NT2/D1 (cell line): ENCODE data around the gene TNS1.
A peak's percentile ranks its signal among the peaks of the same experiment; 100 is the strongest.

Source experiments
- DNase-seq: peaks from one replicate; pipeline ENCODE4 v3.0.0-alpha.2; 2011; ENCODE audit warnings: low read depth, low spot score
- H3K27me3 ChIP-seq: 2 replicates; pipeline ENCODE4 v1.6.0; 2011; ENCODE audit warnings: mild to moderate bottlenecking; ENCODE audit not compliant: insufficient read length, insufficient read depth
- H3K36me3 ChIP-seq: 2 replicates; pipeline ENCODE4 v1.6.1; 2011; ENCODE audit warnings: mild to moderate bottlenecking, low read length, mixed read lengths; ENCODE audit not compliant: insufficient read depth, insufficient read length
- H3K4me1 ChIP-seq: 2 replicates; pipeline ENCODE4 v1.5.1; 2011; ENCODE audit not compliant: insufficient read depth, insufficient read length
- H3K4me3 ChIP-seq: 2 replicates; pipeline ENCODE4 v1.5.1; 2011; ENCODE audit warnings: low read depth; ENCODE audit not compliant: insufficient read length
- H3K9ac ChIP-seq: 2 replicates; pipeline ENCODE4 v1.6.0; 2011; ENCODE audit warnings: low read depth; ENCODE audit not compliant: insufficient read length
- H3K9me3 ChIP-seq: 2 replicates; pipeline ENCODE4 v1.5.1; 2011; ENCODE audit warnings: mild to moderate bottlenecking, low read length; ENCODE audit not compliant: insufficient read depth
- SUZ12 ChIP-seq: IDR thresholded peaks from 2 replicates; pipeline ENCODE4 v1.6.1; 2011; ENCODE audit not compliant: insufficient read length, insufficient read depth; ENCODE audit errors: extremely low read depth
- YY1 ChIP-seq: IDR thresholded peaks from 2 replicates; pipeline ENCODE4 v1.6.1; 2011; ENCODE audit not compliant: insufficient read length, insufficient read depth
- ZNF274 ChIP-seq: IDR thresholded peaks from 2 replicates; pipeline ENCODE4 v1.6.1; 2011; ENCODE audit warnings: mild to moderate bottlenecking, low read depth, low read length

TNS1 gene

GRCh38 chr2:217981084-217981730, 21.6 kb downstream of the TNS1 start:
- Histone ChIP-seq H3K9me3 (no peaks in the 10 kb centered on the region), H3K9ac (no peak overlapping the region), H3K36me3 (peaks cover 21% of the 10 kb centered on the region), H3K4me3 (no peak overlapping the region), H3K27me3 (peaks cover 20% of the 10 kb centered on the region), H3K4me1 (peaks cover 12% of the 10 kb centered on the region)
- no peak for DNase-seq
- TF ChIP-seq YY1: no peak

DNA sequence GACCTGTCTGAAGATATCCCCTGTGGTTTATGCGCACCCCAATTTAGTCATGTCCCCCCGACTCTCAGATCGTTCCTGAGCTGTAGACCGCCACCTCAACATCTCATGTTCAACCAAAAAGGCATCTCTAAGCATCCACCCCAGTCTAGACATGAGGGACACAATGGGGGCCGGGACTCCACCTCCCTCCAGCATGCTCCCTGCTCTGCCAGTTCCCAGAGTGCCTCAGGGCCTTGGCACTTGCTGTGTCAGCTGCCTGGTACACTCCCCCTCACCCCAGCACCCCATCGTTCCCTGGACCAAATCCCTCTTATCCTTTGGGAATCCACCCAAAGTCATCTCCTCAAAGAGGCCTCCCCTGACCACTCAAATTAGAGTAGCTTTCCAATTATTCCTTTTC, 22.2 kb downstream of the TNS1 start:
- peaks cover 20% of the 10 kb centered on the region for H3K27me3 ChIP-seq
- no peaks in the 10 kb centered on the region for H3K9me3 ChIP-seq
- H3K4me3 ChIP-seq: no peak overlapping the region
- peaks cover 22% of the 10 kb centered on the region for H3K36me3 ChIP-seq
- no peak overlapping the region for H3K9ac ChIP-seq
- H3K4me1 ChIP-seq: peaks cover 12% of the 10 kb centered on the region
- TF ChIP-seq SUZ12 (no peak), ZNF274 (no peak), YY1 (no peak)
- no peak for DNase-seq

DNA sequence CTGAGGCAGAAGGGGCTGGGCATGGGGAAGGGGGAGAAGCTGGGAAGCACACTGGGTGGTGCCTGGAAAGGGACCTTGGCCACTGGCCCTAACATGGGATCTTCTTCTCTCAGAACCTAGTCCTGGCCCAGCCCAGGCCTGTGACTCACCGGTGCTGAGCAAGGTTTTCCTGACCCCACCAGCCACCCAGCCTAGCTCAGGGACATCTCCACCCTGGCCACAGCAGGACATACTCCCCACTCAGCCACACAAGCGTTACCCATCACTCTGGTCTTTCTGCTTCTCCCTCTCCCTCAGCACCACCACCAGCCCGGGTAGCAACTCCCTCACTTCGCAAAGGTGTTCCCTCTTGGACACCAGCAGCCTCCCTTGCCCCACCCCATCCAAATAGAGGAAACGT, 22.8 kb downstream of the TNS1 start:
- Histone ChIP-seq H3K9me3 (no peaks in the 10 kb centered on the region), H3K4me3 (no peak overlapping the region), H3K4me1 (peaks cover 12% of the 10 kb centered on the region), H3K27me3 (peaks cover 20% of the 10 kb centered on the region), H3K9ac (no peak overlapping the region), H3K36me3 (peaks cover 26% of the 10 kb centered on the region)
- TF ChIP-seq SUZ12 (no peak), ZNF274 (no peak)
- no peak for DNase-seq

GRCh38 chr2:217979151-217979811, 23.5 kb downstream of the TNS1 start:
- TF ChIP-seq YY1 (no peak), SUZ12 (no peak), ZNF274 (no peak)
- Histone ChIP-seq H3K36me3 (peaks cover 26% of the 10 kb centered on the region), H3K27me3 (peaks cover 20% of the 10 kb centered on the region), H3K4me1 (peaks cover 12% of the 10 kb centered on the region), H3K9ac (peak overlapping the region; percentile 78), H3K4me3 (peak overlapping the region; percentile 47), H3K9me3 (no peaks in the 10 kb centered on the region)
- no peak for DNase-seq

DNA sequence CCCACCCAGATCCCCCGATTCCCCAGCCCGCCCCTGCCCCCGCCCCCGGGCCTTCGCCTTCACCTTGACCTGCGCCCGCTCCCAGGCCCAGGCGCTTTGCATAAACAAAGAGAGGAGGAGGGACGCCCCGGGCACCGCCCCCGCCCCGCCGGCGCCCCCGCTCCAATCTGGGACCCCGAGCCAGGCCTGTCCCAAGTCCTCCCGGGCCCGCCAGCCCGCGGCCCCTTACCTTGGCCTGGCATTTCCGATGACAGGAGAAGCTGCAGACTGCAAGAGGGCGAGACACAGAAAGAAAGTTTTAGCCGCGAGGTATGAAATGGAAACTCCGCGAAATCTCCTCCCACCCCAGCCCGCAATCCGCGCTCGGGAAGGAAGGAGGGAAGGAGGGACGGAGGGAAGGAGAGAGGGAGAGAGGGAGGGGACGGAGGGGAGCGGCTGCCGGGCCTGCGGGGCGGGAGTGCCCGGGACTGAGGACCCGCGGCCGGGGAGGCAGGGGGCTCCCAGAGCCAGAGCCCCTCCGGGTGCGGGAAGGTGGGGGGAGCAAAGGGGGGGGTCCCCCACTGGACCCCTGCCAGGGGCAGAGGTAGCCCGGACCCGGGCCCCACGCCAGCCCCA, 24.2 kb downstream of the TNS1 start:
- no peak for DNase-seq
- H3K36me3 ChIP-seq: peaks cover 26% of the 10 kb centered on the region
- peaks cover 12% of the 10 kb centered on the region for H3K4me1 ChIP-seq
- no peaks in the 10 kb centered on the region for H3K9me3 ChIP-seq
- no peak for TF ChIP-seq ZNF274
- no peak for TF ChIP-seq SUZ12
- no peak for TF ChIP-seq YY1
- H3K27me3 ChIP-seq: peaks cover 20% of the 10 kb centered on the region
- H3K9ac ChIP-seq: peak overlapping the region; percentile 78
- H3K4me3 ChIP-seq: peak overlapping the region; percentile 47

- DNase-seq: no peak
- peaks cover 20% of the 10 kb centered on the region for H3K27me3 ChIP-seq
- H3K9me3 ChIP-seq: no peaks in the 10 kb centered on the region
- H3K4me3 ChIP-seq: peak overlapping the region; percentile 19
- peaks cover 26% of the 10 kb centered on the region for H3K36me3 ChIP-seq
- H3K9ac ChIP-seq: peak overlapping the region; percentile 3
- TF ChIP-seq ZNF274: no peak
- TF ChIP-seq SUZ12: no peak
- no peak for TF ChIP-seq YY1
- H3K4me1 ChIP-seq: peaks cover 12% of the 10 kb centered on the region
Observed at GRCh38 chr2:217977840-217978535, 24.8 kb downstream of the TNS1 start.

- no peak overlapping the region for H3K9ac ChIP-seq
- H3K27me3 ChIP-seq: peaks cover 20% of the 10 kb centered on the region
- H3K4me3 ChIP-seq: no peak overlapping the region
- TF ChIP-seq YY1: no peak
- no peak for TF ChIP-seq SUZ12
- no peaks in the 10 kb centered on the region for H3K9me3 ChIP-seq
- peaks cover 13% of the 10 kb centered on the region for H3K4me1 ChIP-seq
- DNase-seq: no peak
- peaks cover 22% of the 10 kb centered on the region for H3K36me3 ChIP-seq
Observed at GRCh38 chr2:217976301-217976700, 26.5 kb downstream of the TNS1 start.
